ENCODE measurements around the gene ILKAP.

DNA sequence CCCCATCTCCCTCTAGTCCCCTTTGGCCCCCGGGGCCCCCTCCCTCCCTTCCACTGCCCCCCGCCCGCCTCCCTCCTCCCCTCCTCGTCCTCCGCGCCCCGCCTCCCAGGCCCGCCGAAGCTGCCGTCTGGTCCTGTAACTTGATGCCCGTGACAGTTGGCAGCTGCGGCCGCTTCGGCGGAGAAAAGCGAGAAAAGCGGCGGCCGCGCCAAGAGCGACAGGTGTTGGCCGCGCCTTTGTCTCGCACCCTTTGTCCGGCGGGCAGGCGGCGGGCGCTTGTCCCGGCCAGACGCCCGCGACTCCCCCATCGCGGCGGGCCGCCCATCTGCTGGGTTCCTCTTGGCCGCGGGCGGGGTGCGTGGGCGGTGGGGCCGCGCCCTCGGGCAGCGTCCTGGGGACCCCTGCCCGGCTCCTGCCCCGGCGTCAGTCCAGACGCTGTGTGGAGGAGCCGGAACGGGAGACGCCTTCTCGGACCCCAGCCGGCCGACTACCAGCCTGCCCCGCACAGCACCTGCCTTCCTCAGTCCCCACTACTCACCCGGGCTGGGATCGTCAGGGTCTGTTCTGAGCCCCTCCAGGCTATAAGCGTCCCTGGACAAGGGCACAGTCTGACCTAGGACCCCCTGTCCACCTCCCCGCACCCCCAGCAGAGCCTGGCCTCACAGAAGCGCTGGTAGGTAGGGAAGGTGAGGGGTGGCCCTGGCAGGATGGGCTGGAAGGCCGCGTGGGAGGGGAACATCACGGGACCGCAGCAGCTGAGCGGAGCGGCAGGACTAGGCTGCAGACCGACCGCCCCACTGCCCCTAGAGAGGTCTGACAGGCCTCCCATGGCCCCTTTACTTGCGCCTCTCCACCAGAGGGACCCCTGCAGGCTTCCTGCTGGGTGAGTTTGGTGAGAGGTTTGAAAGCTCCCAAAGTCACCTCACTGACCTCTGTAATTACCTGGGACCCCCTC, 37.5 kb upstream of the ILKAP start:
- TF ChIP-seq EP300 (IDR thresholded peaks at IDR 0.05) (no peak), POLR2A (IDR thresholded peaks at IDR 0.05) (no peak), POLR2AphosphoS5 (IDR thresholded peaks at IDR 0.05) (no peak)
- TF ChIP-seq, protein P1, sequence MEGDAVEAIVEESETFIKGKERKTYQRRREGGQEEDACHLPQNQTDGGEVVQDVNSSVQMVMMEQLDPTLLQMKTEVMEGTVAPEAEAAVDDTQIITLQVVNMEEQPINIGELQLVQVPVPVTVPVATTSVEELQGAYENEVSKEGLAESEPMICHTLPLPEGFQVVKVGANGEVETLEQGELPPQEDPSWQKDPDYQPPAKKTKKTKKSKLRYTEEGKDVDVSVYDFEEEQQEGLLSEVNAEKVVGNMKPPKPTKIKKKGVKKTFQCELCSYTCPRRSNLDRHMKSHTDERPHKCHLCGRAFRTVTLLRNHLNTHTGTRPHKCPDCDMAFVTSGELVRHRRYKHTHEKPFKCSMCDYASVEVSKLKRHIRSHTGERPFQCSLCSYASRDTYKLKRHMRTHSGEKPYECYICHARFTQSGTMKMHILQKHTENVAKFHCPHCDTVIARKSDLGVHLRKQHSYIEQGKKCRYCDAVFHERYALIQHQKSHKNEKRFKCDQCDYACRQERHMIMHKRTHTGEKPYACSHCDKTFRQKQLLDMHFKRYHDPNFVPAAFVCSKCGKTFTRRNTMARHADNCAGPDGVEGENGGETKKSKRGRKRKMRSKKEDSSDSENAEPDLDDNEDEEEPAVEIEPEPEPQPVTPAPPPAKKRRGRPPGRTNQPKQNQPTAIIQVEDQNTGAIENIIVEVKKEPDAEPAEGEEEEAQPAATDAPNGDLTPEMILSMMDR (IDR thresholded peaks at IDR 0.05), result no peak

Measured in gastroesophageal sphincter (tissue), 3 donors.